ENCODE measurements around the gene CNNM1.

The CNNM1 gene

DNA sequence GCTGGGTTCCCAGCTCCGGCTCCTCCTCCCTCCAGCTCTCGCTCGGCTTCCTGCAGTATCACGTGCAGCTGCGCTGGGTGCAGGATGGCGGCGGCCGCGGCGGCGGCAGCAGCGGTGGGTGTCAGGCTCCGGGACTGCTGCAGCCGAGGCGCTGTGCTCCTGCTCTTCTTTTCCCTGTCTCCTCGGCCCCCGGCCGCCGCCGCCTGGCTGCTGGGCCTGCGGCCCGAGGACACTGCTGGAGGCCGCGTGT lies at the start of gene CNNM1:
Gene CNNM1 (plus strand): TSS at position 53 of the 250 bp plus-strand sequence. CDS start 32 bp downstream, at position 85.
- FAIRE-seq (no peak), DNase-seq (ENCODE audit: insufficient read length, low spot score) (no peak)

DNA sequence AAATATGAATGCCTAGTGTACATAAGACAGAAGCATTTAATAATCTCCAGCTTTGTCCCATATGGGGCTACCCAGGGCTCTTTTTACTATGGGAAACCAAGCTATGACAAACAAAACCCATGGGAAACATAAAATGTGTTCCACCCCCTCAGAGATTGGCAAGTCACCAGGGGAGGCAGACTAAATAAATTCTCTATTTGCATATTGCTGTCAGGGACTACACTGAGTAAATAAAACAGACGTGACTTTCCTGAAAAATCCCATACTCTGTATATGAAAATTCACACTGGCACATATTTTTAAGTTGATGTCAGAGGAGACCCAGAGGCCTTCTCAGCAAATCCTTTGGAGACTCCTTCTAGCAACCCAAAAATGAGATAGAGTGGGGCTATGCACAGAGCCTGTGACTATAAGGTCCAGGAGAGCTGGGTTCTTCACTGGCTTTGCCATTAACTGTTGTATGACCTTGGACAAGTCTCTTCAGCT lies 49.5 kb upstream of the CNNM1 start:
- no peak for DNase-seq (ENCODE audit: insufficient read length, low spot score)
- no peak for FAIRE-seq

DNA sequence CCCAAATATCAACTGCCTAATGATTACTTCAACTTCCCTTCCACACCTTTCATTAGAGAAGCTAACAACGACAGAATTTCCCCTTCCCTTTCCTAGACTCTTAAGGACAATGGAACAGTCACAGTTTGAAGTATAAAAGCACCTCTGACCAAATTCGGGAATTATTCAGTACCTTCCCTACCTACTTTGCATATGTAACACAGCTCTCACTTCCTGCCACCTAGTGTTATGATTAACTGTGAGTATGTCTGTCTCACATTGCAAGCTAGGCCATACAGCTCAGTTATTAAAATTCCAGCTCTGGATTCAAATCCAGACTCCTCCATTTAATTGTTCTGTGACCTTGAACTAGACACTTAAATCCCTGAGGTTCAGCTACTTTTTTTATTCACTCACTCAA lies 48.7 kb upstream of the CNNM1 start:
- no peak for DNase-seq (ENCODE audit: insufficient read length, low spot score)
- peak; percentile 8 for FAIRE-seq

DNA sequence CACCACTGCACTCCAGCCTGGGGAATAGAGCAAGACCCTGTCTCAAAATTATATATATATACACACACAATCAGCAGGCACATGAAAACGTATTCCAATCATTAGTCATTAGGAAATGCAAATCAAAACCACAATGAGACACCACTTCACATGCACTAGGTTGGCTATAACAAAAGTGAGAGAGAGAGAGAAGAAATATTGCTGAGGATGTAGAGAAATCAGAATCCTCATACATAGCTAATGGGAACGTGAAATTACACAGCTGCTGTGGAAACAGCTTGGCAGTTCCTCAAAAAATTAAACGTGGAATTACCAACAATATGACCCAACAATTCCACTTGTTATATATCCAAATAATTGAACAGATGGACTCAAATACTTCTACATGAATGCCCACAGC lies 43.3 kb upstream of the CNNM1 start:
- FAIRE-seq: no peak
- DNase-seq (ENCODE audit: insufficient read length, low spot score): no peak

DNA sequence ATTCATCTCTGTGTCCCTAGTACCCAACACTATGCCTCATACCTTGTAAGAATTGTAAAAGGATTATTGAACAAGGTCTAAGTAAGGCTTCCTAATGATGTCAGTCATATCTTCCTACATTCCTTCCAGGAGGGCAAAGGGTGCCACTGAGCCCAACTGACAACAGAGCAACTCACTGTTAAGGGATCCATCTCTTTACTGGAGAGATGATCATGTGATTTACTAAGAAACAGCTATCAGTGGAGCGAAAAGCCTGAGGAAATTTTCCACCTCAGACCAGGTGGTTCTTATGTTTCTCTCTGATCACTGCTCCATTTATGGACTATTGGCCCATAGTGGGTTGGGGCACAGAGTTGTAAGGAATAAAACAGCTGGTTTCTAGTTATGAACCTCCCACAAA lies 38.9 kb upstream of the CNNM1 start:
- DNase-seq (ENCODE audit: insufficient read length, low spot score) (no peak), FAIRE-seq (no peak)

DNA sequence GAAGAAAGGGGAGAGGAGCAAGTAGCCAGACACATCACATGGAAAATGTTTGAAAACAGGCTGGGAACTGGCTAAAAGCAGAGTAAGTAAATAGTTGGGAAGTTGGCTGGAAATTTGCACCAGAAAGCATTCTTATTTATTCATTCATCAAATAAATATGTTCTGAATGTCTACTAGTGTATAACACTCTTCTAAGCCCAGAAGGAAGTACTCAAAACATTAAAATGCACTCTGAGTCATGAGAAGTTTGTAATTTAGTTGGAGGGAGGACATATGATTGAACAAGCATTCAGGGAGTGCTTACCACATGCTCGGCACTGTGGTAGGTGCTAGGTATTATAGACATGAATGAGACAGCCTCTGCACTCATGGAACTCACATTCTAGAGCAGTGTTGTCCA lies 37.0 kb upstream of the CNNM1 start:
- DNase-seq (ENCODE audit: insufficient read length, low spot score) (no peak), FAIRE-seq (no peak)

DNA sequence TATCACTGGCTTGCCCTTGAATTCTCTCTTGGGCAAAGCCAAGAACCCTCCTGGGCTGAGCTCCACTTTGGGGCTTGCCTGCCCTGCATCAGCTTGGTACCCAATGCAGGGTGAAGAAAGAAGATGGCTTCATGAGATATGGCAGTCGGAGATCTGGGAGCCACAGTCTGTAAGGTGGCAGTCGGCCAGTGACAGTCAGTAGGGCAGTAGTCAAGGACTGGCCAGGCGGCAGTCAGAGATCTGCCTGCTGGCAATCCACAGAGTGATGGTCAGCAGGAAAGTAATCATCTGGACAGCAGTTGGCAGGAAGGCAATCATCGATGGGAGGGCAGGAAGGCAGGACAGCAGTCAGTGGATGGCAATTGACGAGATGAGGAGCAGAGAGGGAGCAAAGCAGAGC lies 32.6 kb upstream of the CNNM1 start:
- DNase-seq (ENCODE audit: insufficient read length, low spot score) (no peak), FAIRE-seq (no peak)

DNA sequence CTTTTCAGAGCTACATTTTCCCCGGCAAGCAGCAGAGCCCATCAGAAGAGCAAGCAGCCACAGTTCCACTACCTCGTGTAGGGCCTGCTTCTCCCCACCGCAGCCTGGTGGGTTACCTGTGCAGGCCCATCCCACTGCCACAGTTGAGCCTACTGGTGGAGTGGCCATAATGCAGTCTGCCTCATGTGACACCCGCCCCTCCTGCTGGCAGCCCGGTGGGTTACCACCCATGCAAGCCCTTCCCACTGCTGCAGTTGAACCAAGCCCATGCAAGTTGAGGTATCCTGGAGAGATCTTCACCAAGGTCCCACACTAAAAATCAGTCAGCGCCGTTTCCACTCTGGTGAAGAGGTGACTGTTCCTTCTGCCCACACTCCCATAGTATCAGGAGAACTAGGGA lies 32.1 kb upstream of the CNNM1 start:
- FAIRE-seq (no peak), DNase-seq (ENCODE audit: insufficient read length, low spot score) (no peak)

DNA sequence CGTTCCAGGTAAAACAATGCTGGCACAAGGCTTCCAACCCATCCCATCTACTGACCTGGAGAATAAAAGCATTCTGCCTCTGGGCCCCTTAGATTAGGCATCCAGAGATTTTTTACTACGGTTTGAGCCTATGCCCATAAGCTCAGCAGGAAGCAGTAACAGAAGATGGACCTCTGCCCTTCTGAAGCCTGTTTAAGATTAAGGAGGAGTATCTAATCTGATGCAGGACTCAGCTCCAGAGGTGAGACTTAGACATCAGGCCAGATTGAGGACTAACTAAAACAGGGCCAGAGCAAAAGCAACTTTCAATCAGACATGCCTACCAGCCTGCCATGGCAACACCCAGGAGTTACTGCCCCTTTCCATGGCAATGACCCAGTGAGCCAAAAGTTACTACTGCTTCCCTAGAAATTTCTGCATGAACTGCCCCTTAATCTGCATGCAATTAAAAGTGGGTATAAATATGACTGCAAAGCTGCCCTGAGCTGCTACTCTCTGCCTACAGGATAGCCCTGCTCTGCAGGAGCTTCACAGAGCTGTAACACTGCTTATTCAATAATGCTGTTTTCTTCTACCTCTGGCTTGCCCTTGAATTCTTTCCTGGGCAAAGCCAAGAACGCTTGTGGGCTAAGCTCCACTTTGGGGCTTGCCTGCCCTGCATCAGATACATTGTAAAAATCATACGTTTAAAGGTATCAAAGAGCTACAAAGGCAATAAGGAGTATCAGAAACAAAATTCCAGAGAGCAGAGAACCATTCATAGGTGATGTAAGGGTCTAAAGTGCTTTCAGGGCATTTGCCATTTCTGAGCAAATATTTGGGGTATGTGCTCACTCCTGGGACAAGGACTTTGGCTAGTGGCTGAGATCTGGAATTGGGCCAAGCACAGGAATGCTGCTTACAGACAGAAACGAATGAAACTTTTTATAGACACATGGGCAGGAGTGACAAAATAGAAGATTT lies 25.0 kb upstream of the CNNM1 start:
- DNase-seq (ENCODE audit: insufficient read length, low spot score): no peak
- no peak for FAIRE-seq

DNA sequence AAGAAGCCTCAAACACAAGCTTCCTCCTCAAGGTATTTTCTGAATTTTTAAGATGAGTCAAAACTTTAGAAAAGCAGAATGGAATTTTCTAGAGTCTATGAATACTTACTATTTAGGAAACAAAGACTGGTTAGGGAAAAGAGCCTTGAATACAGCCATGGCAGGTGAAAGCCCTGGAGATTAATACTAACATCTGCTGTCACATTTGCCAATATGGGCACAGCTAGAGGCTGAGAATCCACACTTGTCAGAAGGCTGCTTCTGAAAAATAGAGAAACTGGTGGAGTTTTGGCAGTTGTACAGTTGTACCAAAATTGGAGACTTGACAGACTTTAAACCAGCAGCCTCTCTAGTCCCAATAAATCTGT lies 24.3 kb upstream of the CNNM1 start:
- FAIRE-seq (no peak), DNase-seq (ENCODE audit: insufficient read length, low spot score) (no peak)

DNA sequence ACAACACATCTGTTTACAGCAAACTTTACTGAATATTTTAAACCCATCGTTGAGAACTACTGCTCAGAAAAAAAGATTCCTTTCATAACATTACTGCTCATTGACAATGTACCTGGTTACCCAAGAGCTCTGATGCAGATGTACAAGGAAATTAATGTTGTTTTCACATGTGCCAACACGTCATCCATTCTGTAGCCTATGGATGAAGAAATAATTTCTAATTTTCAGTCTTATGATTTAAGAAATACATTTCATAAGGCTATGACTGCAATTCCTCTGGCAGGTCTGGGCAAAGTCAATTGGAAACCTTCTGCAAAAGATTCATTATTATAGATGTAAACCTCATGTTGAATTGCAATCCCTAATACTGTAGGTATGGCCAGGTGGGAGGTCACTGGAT lies 16.7 kb upstream of the CNNM1 start:
- DNase-seq (ENCODE audit: insufficient read length, low spot score): no peak
- FAIRE-seq: no peak

DNA sequence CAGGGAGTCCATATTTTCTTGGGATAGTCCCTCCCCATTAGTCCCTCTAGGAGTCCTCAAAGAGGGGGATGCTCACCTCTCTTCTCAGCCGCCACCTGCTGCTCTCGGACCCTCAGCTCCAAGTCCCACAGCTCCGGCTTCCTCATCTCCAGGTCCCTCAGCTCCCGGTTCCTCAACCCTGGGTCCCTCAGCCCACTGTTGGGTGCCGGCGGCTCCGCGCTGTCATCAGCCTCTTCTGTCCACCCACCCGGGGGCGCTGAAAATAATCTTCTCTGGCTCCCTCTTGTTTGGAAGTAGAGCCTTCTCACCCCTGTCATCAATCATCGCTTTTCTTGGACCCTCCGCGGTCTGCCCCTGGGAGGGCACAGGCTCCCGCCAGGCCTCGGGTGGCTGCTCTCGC lies 13.3 kb upstream of the CNNM1 start:
- DNase-seq (ENCODE audit: insufficient read length, low spot score) (no peak), FAIRE-seq (no peak)

DNA sequence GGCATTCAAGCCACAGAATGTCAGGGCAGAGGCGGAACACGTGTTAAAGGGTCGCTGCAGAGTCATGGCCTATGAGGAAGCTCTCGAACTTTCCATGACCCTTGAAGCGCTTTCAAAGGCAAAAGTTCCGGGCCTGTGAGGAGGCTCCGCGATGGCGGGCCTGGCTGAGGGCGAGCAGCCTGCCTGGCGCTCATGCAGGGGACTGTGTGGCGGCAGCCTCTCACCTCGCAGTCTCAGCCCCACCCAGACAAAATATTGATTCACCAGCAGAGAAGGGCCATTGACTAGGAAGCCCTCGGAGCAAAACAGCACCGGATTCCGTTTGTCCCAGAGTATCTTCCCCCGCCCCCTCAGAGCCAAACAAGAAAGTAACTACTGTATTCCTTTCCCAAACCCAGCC lies 12.8 kb upstream of the CNNM1 start:
- DNase-seq (ENCODE audit: insufficient read length, low spot score): no peak

DNA sequence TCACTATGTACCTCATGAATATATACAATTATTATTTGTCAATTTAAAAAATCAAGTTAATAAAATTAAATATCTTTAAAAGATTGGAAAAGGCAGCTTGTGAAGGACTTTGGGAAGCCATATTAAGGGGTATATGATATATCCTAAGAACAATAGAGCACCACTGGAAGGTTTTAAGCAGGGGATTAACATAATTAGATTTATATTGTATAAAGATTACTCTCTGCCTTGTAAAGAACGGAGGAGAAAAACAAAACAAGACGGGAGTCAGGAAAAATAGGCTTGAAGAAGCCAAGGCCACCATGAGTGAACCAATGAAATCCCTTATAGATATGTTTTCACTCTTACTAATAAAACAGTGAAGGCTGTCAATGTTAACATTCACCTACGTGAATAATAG lies 11.1 kb upstream of the CNNM1 start:
- DNase-seq (ENCODE audit: insufficient read length, low spot score) (no peak), FAIRE-seq (no peak)

More for the DNA sequence above, 12.8 kb upstream of the CNNM1 start:
- FAIRE-seq: no peak

DNA sequence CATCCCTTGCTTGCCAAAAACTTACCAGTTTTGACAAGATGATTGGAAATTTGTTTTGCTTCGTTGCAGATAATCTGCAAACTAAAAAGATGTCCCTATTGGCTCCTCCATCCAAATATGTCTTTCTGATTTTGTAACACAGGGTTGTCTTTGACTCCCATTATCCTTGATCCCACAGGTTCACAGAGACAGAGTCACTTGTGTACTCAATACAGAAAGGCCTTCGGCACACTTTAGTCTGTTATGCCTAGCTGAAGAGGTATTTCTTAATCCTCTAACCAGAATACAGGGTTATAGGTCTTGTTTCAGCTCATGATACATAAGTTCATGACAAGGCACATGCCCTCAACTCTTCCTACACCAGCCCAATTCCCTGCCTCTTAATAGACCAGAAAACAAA lies 10.7 kb upstream of the CNNM1 start:
- FAIRE-seq (no peak), DNase-seq (ENCODE audit: insufficient read length, low spot score) (no peak)

DNA sequence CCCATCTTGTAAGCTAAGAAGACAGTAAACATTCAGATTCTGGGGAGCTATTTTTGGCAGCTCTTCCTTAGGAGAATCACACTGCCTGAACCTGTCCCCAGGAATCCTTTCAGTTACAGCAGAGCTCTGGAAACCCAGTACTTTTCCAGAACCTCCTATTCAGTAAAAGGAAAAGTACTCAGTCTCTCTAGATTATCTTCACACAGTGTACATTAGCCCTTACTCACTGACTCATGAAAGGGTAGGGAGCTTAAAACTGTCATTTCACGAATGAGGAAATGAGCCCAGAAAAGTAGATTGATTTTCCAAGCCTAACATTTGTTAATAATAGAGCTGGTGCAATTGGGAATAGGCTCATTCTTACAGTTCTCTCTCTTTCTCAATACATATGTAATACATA lies 3.9 kb upstream of the CNNM1 start:
- DNase-seq (ENCODE audit: insufficient read length, low spot score): no peak
- FAIRE-seq: no peak

DNA sequence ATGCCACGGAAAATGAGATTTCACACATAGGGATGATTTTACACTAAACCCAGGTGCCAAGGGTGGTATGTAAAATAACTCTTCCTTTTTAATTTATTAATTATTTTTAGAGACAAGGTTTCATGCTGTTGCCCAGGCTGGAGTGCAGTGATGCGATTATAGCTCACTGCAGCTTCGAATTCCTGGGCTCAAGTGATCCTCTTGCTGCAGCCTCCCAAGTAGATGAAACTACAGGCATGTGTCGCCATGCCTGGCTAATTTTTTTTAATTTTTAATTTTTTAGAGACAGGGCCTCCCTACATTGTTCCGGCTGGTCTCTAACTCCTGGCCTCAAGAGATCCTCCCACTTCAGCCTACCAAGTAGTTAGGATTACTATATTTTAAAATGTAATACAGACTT lies 2.3 kb upstream of the CNNM1 start:
- DNase-seq (ENCODE audit: insufficient read length, low spot score) (no peak), FAIRE-seq (no peak)

DNA sequence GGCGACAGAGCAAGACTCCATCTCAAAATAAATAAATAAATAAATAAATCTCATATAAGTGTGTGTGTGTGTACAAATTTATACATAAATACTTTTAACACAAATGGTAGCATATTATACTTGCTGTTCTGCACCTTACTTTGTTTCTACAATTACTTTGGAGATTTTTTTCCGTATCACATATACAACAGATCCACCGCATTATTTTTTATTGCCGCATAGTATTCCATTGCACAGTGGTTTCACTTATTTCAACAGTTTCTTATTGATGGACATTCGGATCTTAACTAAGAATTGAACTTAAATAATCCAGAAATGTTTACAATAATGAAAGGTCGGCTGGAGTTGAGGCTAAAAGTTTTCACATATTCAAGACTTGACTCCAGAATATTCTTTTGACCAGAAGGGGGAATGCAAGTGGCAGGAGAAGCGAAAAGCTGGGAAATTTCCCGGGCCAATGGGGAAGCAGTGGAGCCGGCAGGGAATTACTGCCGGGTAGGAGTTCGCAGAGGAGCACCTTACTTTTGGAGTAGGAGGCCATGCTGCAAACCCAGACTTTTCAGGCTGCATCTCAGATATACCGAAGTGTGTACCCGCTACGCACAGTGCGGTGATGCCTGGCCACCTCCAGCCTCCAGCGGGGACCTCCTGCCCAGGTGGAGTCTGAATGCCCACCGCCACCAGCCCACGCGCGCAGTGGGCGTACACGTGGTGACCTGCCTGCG lies 415 bp upstream of the CNNM1 start:
- no peak for FAIRE-seq
- DNase-seq (ENCODE audit: insufficient read length, low spot score): no peak

DNA sequence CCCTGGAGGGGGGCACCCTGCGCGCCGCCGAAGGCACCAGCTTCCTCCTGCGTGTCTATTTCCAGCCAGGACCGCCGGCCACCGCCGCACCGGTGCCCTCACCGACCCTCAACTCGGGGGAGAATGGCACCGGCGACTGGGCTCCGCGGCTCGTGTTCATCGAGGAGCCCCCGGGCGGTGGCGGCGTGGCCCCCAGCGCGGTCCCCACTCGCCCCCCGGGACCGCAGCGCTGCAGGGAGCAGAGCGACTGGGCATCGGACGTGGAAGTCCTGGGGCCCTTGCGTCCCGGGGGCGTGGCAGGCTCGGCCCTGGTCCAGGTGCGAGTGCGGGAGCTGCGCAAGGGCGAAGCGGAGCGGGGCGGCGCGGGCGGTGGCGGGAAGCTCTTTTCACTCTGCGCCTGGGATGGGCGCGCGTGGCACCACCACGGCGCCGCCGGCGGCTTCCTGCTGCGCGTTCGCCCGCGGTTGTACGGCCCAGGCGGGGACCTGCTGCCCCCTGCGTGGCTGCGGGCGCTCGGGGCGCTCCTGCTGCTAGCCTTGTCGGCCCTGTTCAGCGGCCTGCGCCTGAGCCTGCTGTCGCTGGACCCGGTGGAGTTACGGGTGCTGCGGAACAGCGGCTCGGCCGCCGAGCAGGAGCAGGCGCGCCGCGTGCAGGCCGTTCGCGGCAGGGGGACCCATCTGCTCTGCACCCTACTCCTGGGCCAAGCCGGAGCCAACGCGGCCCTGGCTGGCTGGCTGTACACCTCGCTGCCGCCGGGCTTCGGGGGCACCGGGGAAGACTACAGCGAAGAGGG lies 594 bp downstream of the CNNM1 start:
- FAIRE-seq (no peak), DNase-seq (ENCODE audit: insufficient read length, low spot score) (no peak)

DNA sequence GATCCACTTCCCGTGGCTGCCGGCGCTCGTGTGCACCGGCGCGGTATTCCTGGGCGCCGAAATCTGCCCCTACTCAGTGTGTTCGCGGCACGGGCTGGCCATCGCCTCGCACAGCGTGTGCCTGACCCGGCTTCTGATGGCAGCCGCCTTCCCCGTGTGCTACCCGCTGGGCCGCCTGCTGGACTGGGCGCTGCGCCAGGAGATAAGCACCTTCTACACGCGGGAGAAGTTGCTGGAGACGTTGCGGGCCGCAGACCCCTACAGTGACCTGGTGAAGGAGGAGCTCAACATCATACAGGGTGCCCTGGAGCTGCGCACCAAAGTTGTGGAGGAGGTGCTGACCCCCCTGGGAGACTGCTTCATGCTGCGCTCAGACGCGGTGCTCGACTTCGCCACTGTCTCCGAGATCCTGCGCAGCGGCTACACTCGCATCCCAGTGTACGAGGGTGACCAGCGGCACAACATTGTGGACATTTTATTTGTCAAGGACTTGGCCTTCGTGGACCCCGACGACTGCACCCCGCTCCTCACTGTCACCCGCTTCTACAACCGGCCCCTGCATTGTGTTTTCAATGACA lies 1.3 kb downstream of the CNNM1 start:
- FAIRE-seq (no peak), DNase-seq (ENCODE audit: insufficient read length, low spot score) (no peak)

DNA sequence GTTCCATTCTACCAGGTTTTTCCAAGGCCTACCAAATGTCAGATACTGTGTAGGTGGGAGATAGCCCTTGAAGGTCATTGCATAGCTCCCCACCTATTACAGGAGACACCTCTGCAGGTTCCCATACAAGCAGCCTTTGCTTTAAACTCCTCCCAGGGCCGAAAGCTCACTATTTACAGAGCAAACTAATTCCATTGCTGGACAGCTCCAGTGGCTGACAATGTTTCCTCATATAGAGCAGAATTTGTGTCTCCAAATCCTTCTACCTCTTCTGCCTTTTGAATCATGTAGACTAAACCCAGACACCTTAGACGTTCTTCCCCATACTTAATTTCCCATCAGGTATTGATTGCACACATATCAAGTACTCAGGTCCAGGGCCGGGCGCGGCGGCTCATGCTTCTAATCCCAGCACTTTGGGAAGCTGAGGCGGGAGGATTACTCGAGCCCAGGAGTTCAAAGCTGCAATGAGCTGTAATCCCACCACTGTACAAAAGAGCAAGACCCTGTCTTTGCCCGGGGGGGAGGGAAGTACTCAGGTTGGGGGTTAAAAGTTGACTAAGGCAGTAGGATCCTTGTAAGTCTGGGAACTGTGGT lies 2.1 kb downstream of the CNNM1 start:
- no peak for DNase-seq (ENCODE audit: insufficient read length, low spot score)
- FAIRE-seq: no peak

All from GM19239 (cell line).